Muscle of back (tissue), 11 donors: Measurements from ENCODE around the gene CD58. TPM values are rescaled to one million over a fixed set of nuclear protein-coding genes. Genes with fewer than 3 reads are reported as not detected.

Source experiments
- DNase-seq, 3 donors: peaks; one replicate each; pipeline versions ENCODE4 v3.0.0 to v3.0.0-alpha.2; 2013
- polyA plus RNA-seq, 10 donors: library from polyadenylated mRNA; unstranded; fragments of 120-200 nt; gene quantifications; one replicate each; pipeline ENCODE4 v1.2.1, GENCODE V29; 2013; ENCODE audit not compliant: insufficient read length in 10 of 10

CD58 gene
- polyA plus RNA-seq, 10 donors, result 9.7 to 17.6 (median 13.0) TPM

DNA sequence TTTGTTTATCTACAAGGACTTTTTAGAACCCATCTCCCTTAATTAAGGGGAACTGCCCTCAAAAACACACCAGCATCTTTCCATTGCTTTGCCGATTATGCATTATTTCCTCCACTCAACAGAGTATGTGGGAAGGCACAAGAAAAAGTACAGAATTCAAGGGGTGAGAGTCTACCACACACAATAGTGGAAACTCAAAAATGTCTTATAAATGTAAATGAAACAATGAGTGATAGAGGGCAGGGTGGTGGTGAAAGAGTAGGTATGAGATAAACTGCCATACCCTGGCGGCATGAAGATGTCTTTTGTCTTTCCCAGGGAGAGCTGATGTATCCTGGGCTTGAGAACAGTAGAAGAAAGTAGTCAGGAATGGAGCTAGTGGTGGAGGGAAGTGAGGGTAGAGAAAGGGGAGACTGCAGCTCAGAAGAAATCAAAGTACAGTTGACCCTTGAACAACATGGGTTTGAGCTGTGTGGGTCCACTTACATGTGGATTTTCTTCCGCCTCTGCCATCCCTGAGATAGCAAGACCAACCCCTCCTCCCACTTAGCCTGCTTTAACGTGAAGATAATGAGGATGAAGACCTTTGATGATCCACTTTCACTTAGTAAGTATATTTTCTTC lies 24.4 kb downstream of the CD58 start:
- no peak for DNase-seq

DNA sequence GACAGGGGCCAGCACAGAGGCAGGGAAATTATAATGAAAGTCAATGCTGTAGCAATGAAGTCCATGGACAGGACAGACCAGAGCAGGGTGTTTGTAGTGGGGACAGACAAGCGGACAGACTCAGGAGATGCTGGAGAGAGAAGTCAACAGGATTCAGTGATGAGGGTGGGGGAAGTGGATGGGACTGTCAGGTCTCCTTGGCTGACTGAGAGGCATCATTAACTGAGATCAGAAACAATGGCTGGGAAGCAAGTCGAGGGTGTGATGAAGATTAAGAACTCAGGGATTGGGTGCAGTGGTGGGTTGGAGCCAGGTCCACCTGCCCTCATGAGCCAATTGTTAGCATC lies 25.5 kb downstream of the CD58 start:
- no peak for DNase-seq

DNA sequence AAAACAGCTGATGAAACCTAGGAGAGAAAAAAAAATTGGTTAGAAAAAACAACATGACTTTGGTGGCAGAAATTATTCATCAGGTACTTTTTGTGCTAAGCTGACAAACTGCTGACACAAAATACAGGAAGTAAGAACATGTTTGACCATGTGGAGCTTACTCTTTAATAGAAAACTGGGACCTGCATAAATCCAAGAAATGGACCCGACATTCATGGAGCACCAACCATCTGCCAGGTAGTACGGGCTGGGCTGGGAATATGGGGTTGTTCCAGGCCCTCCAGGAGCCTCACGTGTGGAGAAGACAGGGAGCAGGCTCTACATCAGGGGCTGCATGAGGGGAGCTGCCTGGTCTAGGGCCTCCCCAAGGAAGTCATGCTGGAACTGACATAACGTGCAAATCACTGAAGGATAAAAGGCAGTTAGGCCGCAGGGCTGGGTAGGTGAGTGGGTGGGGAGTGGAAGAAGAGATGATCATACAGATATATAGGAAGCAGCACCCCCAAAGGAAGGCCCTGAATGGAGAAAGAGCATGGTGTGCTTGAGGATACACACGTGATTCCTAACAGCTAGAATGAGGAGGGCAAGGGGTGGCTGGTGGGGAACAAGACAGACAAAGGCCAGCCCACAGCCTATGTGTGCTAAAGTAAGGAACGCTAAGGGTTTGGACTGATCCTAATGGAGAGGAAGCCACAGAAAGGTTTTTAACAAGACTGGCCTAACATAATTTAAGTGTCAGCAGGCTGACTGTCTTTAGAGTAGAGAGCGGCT lies 26.1 kb downstream of the CD58 start:
- no peak for DNase-seq

DNA sequence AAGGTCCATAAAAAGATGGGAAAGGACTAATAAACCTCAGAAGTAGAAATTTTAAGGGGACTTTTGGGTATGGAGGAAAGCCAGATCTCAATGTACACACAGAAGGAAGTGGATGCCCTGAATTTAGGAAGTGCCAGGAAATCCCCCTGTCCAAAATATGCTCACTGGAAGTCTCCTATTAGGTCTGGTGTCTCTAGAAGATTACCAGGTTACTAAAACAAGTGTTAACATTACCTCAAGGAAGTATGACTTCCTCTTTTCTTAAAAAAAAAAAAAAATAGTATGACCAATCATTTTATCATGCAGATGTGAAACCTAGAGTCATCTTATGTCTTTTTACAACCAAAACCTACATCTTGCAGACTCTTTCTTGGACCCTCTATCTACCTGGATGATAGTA lies 30.7 kb downstream of the CD58 start:
- no peak for DNase-seq

DNA sequence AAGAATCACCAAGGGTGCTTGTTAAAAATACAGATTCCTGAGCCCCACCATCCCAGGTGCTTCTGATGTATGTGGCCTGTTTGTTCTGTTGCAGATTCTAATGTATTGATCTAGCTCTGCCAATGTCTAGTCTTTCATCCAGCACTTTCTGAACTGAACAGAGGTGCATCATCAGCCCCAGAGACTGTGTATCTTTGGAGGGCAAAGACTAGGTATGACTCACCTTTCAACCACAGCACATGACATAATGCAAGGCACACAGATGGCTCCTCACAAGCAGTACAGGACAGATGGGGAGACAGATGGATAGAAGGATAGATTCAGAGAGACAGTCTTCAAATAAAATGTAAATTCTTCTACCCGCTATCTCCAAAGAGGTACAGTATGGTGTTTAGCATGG lies 32.3 kb downstream of the CD58 start:
- no peak for DNase-seq

DNA sequence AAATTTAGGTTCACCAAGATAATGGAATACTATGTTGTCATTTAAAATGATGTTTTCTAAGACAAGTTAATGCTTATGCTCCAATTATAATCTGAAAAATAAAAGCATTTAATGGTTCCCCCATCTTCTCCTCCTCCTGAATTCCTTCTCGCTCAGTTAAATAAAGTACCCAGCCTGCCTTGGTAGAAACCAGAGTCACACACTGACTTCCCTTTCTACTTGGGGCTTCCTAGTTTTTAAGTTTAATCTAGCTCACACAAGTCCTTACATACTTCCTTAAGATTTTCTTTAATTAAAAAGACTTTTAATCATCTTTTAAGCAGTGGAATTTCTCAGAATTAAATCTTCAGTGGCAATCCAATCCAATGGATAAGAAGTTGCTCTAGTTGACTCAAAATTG lies 32.9 kb downstream of the CD58 start:
- DNase-seq, result no peak

DNA sequence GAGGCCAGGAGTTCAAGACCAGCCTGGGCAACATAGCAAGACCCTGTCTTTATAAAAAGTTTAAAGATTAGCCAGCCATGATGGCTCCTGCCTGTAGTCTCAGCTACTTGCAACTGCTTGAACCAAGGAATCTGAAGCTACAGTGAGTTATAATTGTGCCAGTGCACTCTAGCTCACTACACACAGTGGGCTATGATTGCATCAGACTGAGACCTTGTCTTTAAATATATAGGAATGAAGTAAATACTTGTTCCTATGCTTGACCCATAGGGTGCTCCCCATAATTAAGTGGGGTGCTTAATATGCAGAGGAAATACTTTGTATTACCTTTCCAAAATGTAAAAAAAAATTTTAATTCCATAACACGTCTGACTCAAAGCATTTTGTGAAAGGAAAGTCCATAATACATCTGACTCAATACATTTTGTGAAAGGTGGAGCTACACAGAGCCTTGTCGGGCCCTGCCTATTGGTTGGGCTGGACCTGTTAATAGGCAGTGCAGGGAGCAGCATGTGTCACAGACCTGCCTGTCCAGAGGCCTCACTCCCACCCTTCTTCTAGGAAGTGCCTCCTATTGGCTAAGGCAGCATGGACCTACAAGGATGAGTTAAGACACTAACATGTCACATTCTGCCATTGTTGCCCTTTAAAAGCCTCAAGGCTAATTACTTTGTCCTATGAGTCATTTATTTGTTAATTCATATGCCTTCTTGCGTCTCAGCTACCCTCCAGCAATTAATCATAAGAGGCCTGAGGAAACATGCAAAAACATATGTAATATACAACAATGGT lies 33.6 kb downstream of the CD58 start:
- DNase-seq, result no peak

DNA sequence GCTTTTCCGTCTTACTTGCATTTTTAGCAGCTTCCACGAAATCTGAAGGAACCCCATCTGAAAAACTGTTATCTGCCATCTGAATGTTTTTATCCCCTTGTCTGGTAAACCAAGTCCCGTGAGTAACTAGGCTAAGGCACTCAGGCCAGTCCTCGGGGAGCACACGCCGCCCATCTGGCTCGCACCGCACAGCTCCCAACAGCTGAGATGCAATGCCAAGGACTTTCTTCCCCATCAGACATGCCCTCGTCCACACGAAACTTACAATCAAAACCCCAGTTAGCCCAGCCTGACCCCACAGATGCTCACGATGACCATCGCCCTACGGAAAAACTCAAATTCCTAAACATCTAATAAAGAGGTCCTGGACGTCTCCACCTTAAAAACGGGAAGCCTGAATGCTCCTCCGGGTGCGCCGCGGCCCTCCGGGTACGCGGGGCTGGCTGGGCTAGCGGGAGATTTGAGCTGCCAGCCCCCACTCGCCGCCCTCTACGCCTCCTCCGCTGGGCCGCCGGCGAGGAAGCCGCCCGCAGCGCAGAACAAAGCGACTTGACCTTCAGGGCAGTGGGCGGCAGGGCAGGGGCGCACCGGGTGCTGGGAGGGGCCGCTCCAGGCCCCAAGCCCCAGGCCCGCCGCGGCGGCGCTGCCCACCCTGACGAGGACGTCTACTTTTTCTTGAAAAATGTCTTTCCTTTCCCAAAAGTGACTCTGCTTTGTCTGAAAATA lies 36.6 kb downstream of the CD58 start:
- DNase-seq, result no peak

DNA sequence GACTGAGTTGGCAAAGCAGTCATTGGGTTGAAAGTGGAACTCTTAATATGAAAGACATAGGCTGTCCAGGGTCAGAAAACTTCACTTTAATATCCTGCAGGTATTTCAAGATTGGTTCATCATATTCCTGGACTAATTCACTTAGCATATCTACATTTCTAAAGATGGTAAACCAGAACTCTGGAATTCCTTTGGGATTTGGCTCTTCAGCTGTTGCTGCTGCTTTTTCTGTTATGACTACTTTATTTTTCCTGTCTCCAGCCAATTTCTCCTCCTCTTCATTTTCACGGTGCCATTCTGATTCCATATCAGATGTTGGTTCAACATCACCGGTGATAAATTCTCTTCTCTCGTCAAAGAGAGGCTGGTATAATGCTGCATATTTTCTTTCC lies 37.4 kb downstream of the CD58 start:
- DNase-seq, result no peak

DNA sequence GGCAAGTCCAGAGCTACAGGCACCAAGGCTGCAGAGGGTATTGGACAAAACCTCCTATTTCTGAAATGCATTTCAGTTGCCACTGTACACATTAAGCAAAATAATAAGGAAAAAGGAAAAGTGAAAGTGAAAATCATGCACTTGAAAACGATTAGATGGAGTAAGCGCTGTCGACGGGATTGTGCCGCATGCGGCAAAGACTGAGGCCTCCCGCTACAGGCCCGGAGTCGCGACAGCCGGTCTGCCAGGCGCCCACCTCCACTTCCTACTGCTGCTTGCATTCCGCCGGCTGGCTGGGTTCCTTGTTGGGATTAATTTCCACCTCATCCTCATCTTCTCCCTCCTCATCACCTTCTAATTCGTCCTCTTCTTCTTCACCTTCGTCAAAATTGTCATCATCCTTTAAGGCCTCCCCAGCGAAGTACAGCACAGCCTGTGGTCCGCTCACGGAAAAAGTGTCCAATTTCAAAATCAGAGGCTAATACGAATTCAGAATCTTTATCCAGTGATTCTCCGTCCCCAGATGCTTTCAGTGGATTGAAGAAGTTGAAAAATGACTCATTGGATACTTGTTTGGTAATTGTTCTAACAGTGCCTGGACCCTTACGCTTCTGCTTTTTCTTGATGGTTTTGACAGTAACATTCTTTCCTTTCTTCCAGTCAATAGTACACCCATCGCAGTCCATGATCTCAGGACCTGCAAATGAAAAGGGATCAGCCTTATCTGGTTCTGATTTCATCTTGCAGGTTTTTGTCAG lies 38.0 kb downstream of the CD58 start:
- no peak for DNase-seq

DNA sequence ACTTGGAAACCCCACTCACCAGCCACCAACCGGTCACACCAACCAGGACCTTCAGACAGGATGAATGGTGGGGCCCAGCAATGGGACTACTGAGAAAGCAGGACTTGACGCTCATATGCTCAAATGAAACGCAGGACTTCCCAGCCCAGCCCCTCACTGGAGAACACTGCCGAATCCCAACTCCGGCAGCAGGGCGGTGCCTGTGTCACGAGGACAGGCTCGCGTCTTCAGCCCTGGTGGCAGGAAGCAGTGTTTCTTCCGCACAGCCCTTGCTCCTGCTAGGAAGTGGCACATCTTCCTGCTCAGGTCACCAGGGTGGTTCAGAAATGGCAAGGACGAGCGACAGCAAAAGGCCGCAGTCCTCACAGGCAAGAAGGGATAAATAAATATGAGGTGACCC lies 38.9 kb downstream of the CD58 start:
- no peak for DNase-seq

DNA sequence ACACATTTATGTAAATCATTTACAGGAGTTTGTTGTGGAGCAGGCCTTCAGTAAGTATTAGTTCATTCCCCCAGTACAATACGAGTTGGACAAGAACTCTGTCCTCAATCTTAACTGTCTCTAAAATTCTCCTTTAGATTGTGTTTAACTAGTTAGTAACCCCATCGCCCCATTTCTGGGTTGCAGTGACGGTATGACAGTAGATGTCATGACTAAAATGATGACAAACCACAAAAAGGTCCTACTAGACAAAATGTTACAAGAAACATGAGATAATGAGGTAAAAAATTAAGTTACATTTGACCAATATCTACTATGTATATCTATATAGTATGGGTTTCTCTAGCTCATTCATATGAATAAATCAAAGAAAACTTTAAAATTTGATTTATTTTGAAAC lies 41.1 kb downstream of the CD58 start:
- DNase-seq, result no peak

DNA sequence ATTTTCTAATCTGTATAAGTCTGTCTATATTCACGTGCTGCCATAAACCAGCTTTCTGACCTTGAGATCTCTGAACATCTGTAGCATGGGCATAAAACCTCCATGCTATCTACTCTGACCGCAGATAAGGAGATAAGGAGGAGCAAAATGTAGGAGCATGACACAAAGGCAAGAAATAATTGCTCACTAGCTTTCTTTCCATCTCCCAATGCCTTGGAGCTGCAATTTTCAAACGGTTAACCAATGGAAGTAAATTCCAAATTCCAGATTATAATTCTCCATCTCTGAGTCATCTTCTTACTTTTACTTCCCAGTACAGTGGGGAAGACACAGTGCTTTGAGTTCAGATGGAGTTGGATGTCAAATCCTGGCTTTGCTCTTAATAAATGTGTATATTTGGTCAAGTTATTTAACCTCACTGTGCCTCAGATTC lies 41.6 kb downstream of the CD58 start:
- no peak for DNase-seq

DNA sequence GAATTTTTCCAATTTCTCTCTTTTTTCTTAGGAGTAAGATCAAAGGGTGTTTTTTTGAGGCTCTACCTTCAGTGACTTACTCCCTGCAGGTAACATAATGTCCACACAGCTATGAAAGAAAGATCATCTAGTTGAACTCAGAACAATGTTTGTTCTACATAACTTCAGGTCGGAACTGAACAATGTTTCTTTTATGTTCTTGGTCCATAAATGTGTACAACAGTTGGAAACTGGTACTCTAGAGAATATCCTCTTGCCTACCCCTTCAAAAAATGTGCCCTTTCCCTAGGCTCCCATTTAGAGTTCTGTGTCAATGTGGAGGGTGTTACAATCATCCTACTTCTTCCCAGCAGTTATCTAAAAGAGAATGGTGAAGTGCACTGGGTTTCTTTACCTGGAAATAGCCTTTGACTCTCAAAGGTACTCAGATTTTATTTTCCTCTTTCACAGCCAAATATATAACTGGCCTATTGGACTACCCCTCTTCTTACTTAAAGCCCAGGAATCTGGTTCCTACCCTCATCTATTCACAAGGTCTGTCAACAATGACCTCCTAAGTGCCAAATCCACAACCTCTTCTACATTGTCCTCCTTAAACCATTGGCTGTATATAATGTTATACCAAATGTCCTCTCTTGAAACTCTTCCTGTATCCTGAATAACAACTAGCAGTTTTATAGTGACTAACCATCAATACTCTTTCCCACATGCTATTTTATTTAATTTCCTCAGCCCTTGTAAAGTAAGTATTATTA lies 42.3 kb downstream of the CD58 start:
- no peak for DNase-seq

DNA sequence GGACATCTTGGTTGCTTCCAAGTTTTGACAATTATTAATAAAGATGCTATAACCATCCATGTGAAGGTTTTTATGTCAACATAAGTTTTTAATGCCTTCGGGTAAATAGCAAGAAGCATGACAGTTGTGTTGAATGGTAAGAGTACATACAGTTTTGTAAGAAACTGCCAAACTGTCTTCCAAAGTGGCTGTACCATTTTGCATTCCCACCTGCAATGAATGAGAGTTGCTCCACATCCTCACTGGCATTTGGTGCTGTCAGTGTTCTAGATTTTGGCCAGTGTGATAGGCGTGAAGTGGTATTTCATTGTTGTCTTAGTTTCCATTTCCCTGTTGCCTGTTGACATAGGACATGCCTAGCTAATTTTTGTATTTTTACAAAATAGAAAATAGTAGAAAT lies 45.4 kb downstream of the CD58 start:
- no peak for DNase-seq

DNA sequence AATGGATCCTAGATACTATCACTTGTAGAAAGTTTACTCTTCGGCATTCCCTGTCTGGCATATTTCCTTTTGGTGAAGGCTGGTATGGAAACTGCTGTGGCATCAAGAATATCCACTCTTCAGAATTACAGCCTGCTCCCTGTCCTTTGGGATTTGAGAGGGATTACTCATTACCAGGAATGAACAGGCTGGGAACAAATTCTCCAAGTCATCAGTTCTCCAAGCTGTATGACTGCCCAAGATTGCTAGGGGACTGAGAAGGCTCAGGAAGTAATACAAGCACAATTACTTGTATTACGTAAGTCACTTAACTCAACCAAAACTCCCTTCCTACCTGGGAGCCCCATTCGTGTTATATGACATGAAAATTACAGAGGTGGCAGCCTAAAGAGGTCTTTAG lies 49.6 kb downstream of the CD58 start:
- peak in 1 of 3 donors; percentile 30 for DNase-seq

DNA sequence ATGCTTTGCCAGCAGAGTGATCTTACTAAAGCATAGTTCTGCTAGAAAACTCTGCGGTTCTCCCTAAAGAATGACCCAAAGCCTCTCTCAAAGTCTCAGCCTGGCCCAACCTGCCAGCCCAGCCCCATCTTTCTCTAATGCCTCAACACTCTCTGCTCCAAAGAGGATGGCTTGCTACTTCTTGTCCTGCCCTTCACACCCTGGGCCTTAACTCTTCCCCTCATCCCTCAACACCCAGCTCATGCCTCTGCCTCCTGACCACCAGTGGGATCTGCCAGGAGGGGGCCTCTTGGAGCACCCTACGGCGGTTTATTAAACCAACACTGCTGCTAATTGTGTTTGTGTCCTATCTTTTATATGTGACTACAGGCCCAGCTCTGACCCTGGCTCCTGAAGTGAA lies 52.4 kb downstream of the CD58 start:
- no peak for DNase-seq

DNA sequence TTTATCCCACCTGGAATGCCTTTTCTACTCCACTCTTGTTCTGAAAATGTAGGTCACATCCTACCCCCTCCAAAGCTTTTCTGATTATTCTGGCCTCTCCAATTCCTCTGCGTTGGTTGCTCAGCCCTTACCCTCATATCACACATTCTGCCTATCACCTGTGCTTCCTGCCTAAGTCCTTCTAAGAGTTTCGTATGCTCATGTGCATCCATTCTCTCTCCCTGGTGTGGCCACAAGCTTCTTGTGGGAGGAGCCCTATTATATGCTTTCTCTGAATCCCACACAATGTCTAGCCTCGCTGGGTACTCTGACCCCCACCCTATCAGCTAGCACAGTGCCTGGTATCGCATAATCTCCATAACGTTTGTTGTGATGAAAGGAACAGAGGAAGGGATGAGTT lies 54.2 kb downstream of the CD58 start:
- no peak for DNase-seq

DNA sequence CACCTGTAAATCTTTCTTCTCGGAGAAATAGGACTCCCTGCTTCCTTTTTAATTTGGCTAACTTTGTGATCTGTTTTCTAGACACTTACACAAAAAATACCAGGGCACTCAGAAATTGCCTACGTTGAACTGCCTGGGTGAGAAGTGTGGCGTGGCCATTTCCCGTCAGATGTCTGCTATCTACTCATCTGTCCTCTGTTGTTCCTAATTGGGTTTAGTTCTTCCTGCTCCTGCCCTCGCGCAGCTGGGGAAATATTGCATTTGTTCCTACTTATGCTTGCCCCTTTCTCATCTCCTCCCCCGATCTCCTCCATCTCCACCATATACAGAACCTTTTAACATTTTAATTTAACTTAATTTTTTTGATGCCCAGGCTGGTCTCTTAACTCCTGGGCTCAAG lies 55.1 kb downstream of the CD58 start:
- no peak for DNase-seq

DNA sequence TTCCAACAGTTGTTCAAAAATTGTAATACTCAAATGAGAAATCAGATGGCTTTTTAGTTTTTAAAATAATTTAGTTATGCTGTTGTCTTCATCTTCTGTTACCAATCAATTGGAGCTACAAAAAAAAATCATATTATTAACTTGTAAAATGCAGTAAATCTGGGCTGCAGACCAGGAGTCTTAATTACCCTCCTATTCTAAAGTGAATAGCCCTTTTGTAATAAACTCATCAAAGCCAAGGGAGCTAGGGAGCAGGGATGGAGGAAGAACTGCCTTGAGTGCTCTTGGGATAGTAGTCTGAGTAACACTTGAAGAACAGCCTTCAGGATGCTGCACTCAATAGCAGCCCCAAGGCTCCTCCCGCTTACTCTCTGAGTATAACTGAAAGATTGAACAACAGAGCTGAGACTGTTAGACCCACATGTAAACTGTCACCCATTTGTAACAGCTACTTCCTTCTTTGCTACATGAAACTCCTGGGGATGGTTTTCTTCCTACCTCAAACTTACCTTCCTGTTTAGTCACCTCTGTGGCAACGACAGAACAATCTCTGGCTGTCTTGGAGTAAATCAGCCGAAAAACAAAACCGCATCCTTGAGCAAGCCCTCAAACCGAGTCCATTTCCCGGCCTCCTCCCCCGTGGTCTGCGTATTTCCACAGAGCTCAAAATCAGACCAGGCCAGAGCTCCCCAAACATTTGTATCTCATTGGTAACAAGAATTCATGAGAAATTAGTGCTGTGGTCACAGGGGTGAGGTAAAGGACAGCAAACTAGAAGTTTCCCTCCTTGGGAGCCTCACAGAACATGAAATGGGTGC lies 55.9 kb downstream of the CD58 start:
- no peak for DNase-seq
